Hepatocyte (in vitro differentiated cells): ENCODE results near the gene ZDHHC4.

ENCODE experiments used
- CTCF ChIP-seq: fragments of 200-600 bp; sonication (generic); IDR thresholded peaks from 2 replicates; pipeline ENCODE4 v1.5.1; 2016; ENCODE audit warnings: antibody characterized with exemption, mild to moderate bottlenecking; ENCODE audit not compliant: poor library complexity
- EZH2phosphoT487 ChIP-seq: fragments of 200-600 bp; sonication (generic); IDR thresholded peaks from one replicate; pipeline ENCODE4 v1.6.1; 2018; ENCODE audit warnings: antibody characterized with exemption, mild to moderate bottlenecking, low read depth, moderate library complexity; ENCODE audit not compliant: unreplicated experiment, severe bottlenecking

GRCh38 chr7:6577369-6578113 lies at the start of gene ZDHHC4:
- TF ChIP-seq CTCF, result no peak
- TF ChIP-seq EZH2phosphoT487, result no peak
